Osteoblast (primary cell): ENCODE measurements around the gene NELL2. TPM values are rescaled to one million over a fixed set of nuclear protein-coding genes. Genes with fewer than 3 reads are reported as not detected.
"Not testable (repeated sequence)": the region's sequence is repeated elsewhere in the genome, so short reads cannot be mapped to it uniquely, and the experiment has no call there.

Experiments
- DNase-seq: peaks from one replicate; pipeline ENCODE4 v3.0.0; 2011; ENCODE audit warnings: low spot score, mixed read lengths; ENCODE audit not compliant: insufficient read length; ENCODE audit errors: missing footprints
- H2AFZ ChIP-seq: 2 replicates; pipeline ENCODE4 v1.6.0; 2011; ENCODE audit warnings: mild to moderate bottlenecking, low read length
- H3K27ac ChIP-seq: 2 replicates; pipeline ENCODE4 v1.5.1; 2011; ENCODE audit warnings: mild to moderate bottlenecking, low read depth, low read length, moderate library complexity
- H3K27me3 ChIP-seq: 2 replicates; pipeline ENCODE4 v1.6.0; 2012; ENCODE audit warnings: mild to moderate bottlenecking, control low read depth, inconsistent platforms, low read length, moderate library complexity; ENCODE audit not compliant: insufficient read depth
- H3K36me3 ChIP-seq: 2 replicates; pipeline ENCODE4 v1.5.1; 2011; ENCODE audit warnings: mild to moderate bottlenecking, low read length, control low read depth, moderate library complexity; ENCODE audit not compliant: insufficient read depth
- H3K4me1 ChIP-seq: 2 replicates; pipeline ENCODE4 v1.5.1; 2011; ENCODE audit warnings: mild to moderate bottlenecking, low read length, control low read depth, moderate library complexity; ENCODE audit not compliant: insufficient read depth
- H3K4me2 ChIP-seq: 2 replicates; pipeline ENCODE4 v1.6.0; 2011; ENCODE audit warnings: mild to moderate bottlenecking, low read length; ENCODE audit not compliant: insufficient read depth
- H3K4me3 ChIP-seq: fragments of 200-600 bp; sonication (generic); 3 replicates; pipeline ENCODE4 v1.5.1; 2012; ENCODE audit warnings: mild to moderate bottlenecking, low read length, inconsistent platforms; ENCODE audit not compliant: insufficient read depth
- H3K79me2 ChIP-seq: 2 replicates; pipeline ENCODE4 v1.6.0; 2012; ENCODE audit warnings: mild to moderate bottlenecking, low read length, control low read depth, inconsistent platforms; ENCODE audit not compliant: insufficient read depth
- H3K9me3 ChIP-seq: 2 replicates; pipeline ENCODE4 v1.5.1; 2011; ENCODE audit warnings: low read depth, low read length, control low read depth
- H4K20me1 ChIP-seq: 2 replicates; pipeline ENCODE4 v1.6.0; 2012; ENCODE audit warnings: mild to moderate bottlenecking, low read length, control low read depth; ENCODE audit not compliant: insufficient read depth
- CTCF ChIP-seq: IDR thresholded peaks from 2 replicates; pipeline ENCODE4 v1.5.1; 2011; ENCODE audit warnings: mild to moderate bottlenecking, low read depth, low read length, moderate library complexity; ENCODE audit errors: extremely low read depth
- total RNA-seq: library from RNA; depleted of rRNA; stranded (reverse); fragments of >200 nt; gene quantifications from 2 replicates; pipeline ENCODE4 v1.2.3, GENCODE V29; 2012

NELL2 gene
- total RNA-seq, 1 donor, result not detected

DNA sequence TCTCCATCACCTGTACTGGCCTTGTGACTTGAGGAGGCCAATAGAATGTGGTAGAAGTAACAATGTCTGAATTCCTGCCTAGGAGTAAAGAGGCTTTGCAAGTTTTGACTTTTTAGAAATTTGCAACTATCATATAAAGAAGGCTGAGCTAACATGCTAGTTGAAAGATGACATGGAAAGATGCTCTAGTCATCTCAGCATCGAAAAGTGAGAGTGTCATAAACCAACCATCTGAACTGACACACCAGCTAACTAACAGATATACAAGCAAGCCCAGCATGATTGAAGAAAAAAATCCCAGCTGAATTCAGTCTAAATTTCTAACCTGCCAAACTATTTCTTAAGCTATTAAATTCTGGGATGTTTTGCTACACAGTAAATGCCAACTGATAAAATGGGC lies 116.8 kb downstream of the NELL2 start:
- Histone ChIP-seq H3K4me1 (no peaks in the 10 kb centered on the region), H2AFZ (no peak overlapping the region), H3K4me2 (no peak overlapping the region), H4K20me1 (no peaks in the 10 kb centered on the region), H3K79me2 (no peaks in the 10 kb centered on the region), H3K36me3 (no peaks in the 10 kb centered on the region), H3K27me3 (no peaks in the 10 kb centered on the region), H3K9me3 (no peaks in the 10 kb centered on the region), H3K27ac (no peak overlapping the region), H3K4me3 (no peak overlapping the region)
- DNase-seq, result no peak
- no peak for TF ChIP-seq CTCF

GRCh38 chr12:44750468-44750867 lies 125.6 kb downstream of the NELL2 start:
- no peaks in the 10 kb centered on the region for H3K36me3 ChIP-seq
- no peaks in the 10 kb centered on the region for H4K20me1 ChIP-seq
- no peak overlapping the region for H3K4me3 ChIP-seq
- H3K27ac ChIP-seq, result no peak overlapping the region
- TF ChIP-seq CTCF, result no peak
- H3K9me3 ChIP-seq, result no peaks in the 10 kb centered on the region
- no peaks in the 10 kb centered on the region for H3K4me1 ChIP-seq
- no peaks in the 10 kb centered on the region for H3K79me2 ChIP-seq
- no peak overlapping the region for H2AFZ ChIP-seq
- DNase-seq, result no peak
- H3K27me3 ChIP-seq, result no peaks in the 10 kb centered on the region
- H3K4me2 ChIP-seq, result no peak overlapping the region

- H4K20me1 ChIP-seq, result no peaks in the 10 kb centered on the region
- H3K79me2 ChIP-seq, result no peaks in the 10 kb centered on the region
- no peak overlapping the region for H3K27ac ChIP-seq
- no peak overlapping the region for H3K4me3 ChIP-seq
- H3K4me2 ChIP-seq, result no peak overlapping the region
- H3K9me3 ChIP-seq, result no peaks in the 10 kb centered on the region
- DNase-seq, result no peak
- H2AFZ ChIP-seq, result no peak overlapping the region
- H3K36me3 ChIP-seq, result no peaks in the 10 kb centered on the region
- H3K4me1 ChIP-seq, result no peaks in the 10 kb centered on the region
- no peak for TF ChIP-seq CTCF
- H3K27me3 ChIP-seq, result no peaks in the 10 kb centered on the region
These were observed 126.5 kb downstream of the NELL2 start for GRCh38 chr12:44749566-44749965.

DNA sequence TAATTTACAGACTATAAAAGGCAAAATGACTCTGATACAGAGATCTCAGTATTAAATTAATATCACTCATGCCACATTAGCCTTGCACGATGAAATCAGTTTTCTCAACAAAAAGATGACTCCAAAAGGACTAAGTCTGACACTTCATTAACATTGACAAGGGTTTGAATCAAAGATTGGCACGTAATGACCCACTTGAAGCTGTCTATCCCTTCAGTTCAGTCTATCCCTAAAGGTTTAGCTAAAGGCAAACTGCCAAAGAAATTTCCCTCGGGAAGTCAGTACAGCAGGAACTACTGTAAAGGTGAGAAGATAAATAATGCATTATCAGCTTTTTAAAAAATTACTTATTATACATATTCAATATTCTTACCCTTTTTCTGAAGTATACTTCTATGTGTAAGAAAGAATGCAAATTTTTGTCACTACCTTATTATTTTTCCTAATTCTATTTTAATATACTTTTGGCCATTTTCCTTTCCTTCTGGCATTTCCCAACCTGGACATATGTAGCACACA lies 127.1 kb downstream of the NELL2 start:
- DNase-seq, result no peak
- no peak overlapping the region for H3K4me3 ChIP-seq
- H3K27me3 ChIP-seq, result no peaks in the 10 kb centered on the region
- H3K4me1 ChIP-seq, result no peaks in the 10 kb centered on the region
- H2AFZ ChIP-seq, result no peak overlapping the region
- H3K9me3 ChIP-seq, result no peaks in the 10 kb centered on the region
- no peaks in the 10 kb centered on the region for H4K20me1 ChIP-seq
- H3K27ac ChIP-seq, result no peak overlapping the region
- H3K36me3 ChIP-seq, result no peaks in the 10 kb centered on the region
- H3K4me2 ChIP-seq, result no peak overlapping the region
- no peak for TF ChIP-seq CTCF
- H3K79me2 ChIP-seq, result no peaks in the 10 kb centered on the region

DNA sequence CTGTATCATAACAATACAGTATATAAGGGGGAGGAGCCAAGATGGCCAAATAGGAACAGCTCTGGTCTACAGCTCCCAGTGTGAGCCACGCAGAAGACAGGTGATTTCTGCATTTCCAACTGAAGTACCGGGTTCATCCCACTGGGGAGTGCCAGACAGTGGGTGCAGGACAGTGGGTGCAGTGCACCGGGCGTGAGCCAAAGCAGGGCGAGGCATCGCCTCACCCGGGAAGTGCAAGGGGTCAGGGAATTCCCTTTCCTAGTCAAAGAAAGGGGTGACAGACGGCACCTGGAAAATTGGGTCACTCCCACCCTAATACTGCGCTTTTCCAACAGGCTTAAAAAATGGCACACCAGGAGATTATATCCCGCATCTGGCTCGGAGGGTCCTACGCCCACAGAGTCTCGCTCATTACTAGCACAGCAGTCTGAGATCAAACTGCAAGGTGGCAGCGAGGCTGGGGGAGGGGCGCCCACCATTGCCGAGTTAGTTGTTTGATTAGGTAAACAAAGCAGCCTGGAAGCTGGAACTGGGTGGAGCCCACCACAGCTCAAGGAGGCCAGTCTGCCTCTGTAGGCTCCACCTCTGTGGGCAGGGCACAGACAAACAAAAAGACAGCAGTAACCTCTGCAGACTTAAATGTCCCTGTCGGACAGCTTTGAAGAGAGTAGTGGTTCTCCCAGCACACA lies 134.7 kb downstream of the NELL2 start:
- not testable (repeated sequence) for H3K4me3 ChIP-seq, H3K36me3 ChIP-seq, H3K79me2 ChIP-seq, H4K20me1 ChIP-seq, DNase-seq, H3K4me2 ChIP-seq, H3K4me1 ChIP-seq, H3K9me3 ChIP-seq, H3K27ac ChIP-seq, H2AFZ ChIP-seq, H3K27me3 ChIP-seq
